Measurements from ENCODE around the gene CNN3. TPM values are rescaled to one million over a fixed set of nuclear protein-coding genes. Genes with fewer than 3 reads are reported as not detected.

The CNN3 gene
- total RNA-seq, 2 donors from 2014 or later = 275 to 308 TPM

GRCh38 chr1:94878329-94878728 is 48.6 kb downstream of the CNN3 start:
- Histone ChIP-seq H3K36me3 (ENCODE audit: control insufficient read depth, insufficient read depth, low read length) (no peaks in the 10 kb centered on the region), H3K27me3 (ENCODE audit: control insufficient read depth, insufficient read depth, low read length, poor library complexity, severe bottlenecking) (no peaks in the 10 kb centered on the region), H3K27ac (ENCODE audit: low read depth, low read length) (no peak overlapping the region), H3K9me3 (ENCODE audit: control insufficient read depth, low read length) (no peaks in the 10 kb centered on the region), H3K9ac (ENCODE audit: extremely low read depth, low read length, poor library complexity, severe bottlenecking) (no peak overlapping the region), H3K4me1 (ENCODE audit: control insufficient read depth, insufficient read depth, low read length) (no peaks in the 10 kb centered on the region), H3K4me3 (ENCODE audit: low read length) (no peak overlapping the region)
- H3K36me3 Mint-ChIP-seq (ENCODE audit: low read depth) = peaks cover 2% of the 10 kb centered on the region
- WGBS, 2 experiments (ENCODE audit: insufficient coverage in 1 of 2, insufficient read length in 1 of 2) = 93 to 96% methylated on average over 3 to 5 of the region's 5 CpGs
- no peak for DNase-seq
- H3K4me1 Mint-ChIP-seq = peaks cover 13% of the 10 kb centered on the region
- peaks cover 7% of the 10 kb centered on the region for H3K27me3 Mint-ChIP-seq (ENCODE audit: insufficient read depth)
- H3K4me3 Mint-ChIP-seq = no peak overlapping the region
- TF ChIP-seq CTCF (conservative IDR thresholded peaks at IDR 0.05) = no peak
- H3K9me3 Mint-ChIP-seq = no peaks in the 10 kb centered on the region
- no peak overlapping the region for H3K27ac Mint-ChIP-seq

DNA sequence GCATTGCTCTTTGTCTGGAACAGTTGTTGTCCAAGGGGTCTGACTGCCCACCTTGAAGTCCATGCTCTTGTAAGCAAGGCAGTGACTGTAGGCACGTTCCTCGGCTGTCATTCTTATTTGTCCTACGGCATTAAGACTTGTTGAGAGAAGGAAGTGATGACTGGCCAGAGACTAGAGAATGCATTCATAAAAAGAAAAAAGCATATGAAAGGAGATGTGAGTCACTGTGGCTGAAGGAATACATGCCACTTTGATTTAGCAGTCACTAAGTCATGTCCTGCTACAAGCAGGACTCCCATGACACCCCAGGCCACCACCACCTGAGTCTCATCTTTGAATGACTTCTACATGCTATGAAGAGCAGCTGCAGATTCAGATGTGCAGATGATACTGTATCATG is 50.5 kb downstream of the CNN3 start:
- no peak overlapping the region for H3K9ac ChIP-seq (ENCODE audit: extremely low read depth, low read length, poor library complexity, severe bottlenecking)
- no peaks in the 10 kb centered on the region for H3K9me3 Mint-ChIP-seq
- no peaks in the 10 kb centered on the region for H3K4me1 Mint-ChIP-seq
- no peak overlapping the region for H3K4me3 ChIP-seq (ENCODE audit: low read length)
- H3K27me3 ChIP-seq (ENCODE audit: control insufficient read depth, insufficient read depth, low read length, poor library complexity, severe bottlenecking) = no peaks in the 10 kb centered on the region
- no peak overlapping the region for H3K27ac ChIP-seq (ENCODE audit: low read depth, low read length)
- H3K4me3 Mint-ChIP-seq = no peak overlapping the region
- H3K27me3 Mint-ChIP-seq (ENCODE audit: insufficient read depth) = peaks cover 7% of the 10 kb centered on the region
- no peak for TF ChIP-seq CTCF (conservative IDR thresholded peaks at IDR 0.05)
- peaks cover 2% of the 10 kb centered on the region for H3K36me3 Mint-ChIP-seq (ENCODE audit: low read depth)
- no peak for DNase-seq
- no peaks in the 10 kb centered on the region for H3K9me3 ChIP-seq (ENCODE audit: control insufficient read depth, low read length)
- no peak overlapping the region for H3K27ac Mint-ChIP-seq
- no peaks in the 10 kb centered on the region for H3K4me1 ChIP-seq (ENCODE audit: control insufficient read depth, insufficient read depth, low read length)
- no peaks in the 10 kb centered on the region for H3K36me3 ChIP-seq (ENCODE audit: control insufficient read depth, insufficient read depth, low read length)
- WGBS, 2 experiments (ENCODE audit: insufficient coverage in 1 of 2, insufficient read length in 1 of 2) = 86 to 89% methylated on average over 3 of the region's 3 CpGs

GRCh38 chr1:94875794-94876193 is 51.1 kb downstream of the CNN3 start:
- peaks cover 7% of the 10 kb centered on the region for H3K27me3 Mint-ChIP-seq (ENCODE audit: insufficient read depth)
- Histone ChIP-seq H3K36me3 (ENCODE audit: control insufficient read depth, insufficient read depth, low read length) (no peaks in the 10 kb centered on the region), H3K4me1 (ENCODE audit: control insufficient read depth, insufficient read depth, low read length) (no peaks in the 10 kb centered on the region), H3K9me3 (ENCODE audit: control insufficient read depth, low read length) (no peaks in the 10 kb centered on the region), H3K27ac (ENCODE audit: low read depth, low read length) (no peak overlapping the region), H3K4me3 (ENCODE audit: low read length) (no peak overlapping the region), H3K9ac (ENCODE audit: extremely low read depth, low read length, poor library complexity, severe bottlenecking) (no peak overlapping the region), H3K27me3 (ENCODE audit: control insufficient read depth, insufficient read depth, low read length, poor library complexity, severe bottlenecking) (no peaks in the 10 kb centered on the region)
- H3K9me3 Mint-ChIP-seq = no peaks in the 10 kb centered on the region
- TF ChIP-seq CTCF (conservative IDR thresholded peaks at IDR 0.05) = no peak
- DNase-seq = no peak
- H3K4me3 Mint-ChIP-seq = no peak overlapping the region
- 80 to 95% methylated on average over 1 to 4 of the region's 4 CpGs for WGBS, 2 experiments (ENCODE audit: insufficient coverage in 1 of 2, insufficient read length in 1 of 2)
- peaks cover 2% of the 10 kb centered on the region for H3K36me3 Mint-ChIP-seq (ENCODE audit: low read depth)
- H3K27ac Mint-ChIP-seq = no peak overlapping the region
- H3K4me1 Mint-ChIP-seq = no peaks in the 10 kb centered on the region

All from endodermal cell (in vitro differentiated cells).